Measurements from ENCODE around the gene ANKS3.

ANKS3 gene, protein sequence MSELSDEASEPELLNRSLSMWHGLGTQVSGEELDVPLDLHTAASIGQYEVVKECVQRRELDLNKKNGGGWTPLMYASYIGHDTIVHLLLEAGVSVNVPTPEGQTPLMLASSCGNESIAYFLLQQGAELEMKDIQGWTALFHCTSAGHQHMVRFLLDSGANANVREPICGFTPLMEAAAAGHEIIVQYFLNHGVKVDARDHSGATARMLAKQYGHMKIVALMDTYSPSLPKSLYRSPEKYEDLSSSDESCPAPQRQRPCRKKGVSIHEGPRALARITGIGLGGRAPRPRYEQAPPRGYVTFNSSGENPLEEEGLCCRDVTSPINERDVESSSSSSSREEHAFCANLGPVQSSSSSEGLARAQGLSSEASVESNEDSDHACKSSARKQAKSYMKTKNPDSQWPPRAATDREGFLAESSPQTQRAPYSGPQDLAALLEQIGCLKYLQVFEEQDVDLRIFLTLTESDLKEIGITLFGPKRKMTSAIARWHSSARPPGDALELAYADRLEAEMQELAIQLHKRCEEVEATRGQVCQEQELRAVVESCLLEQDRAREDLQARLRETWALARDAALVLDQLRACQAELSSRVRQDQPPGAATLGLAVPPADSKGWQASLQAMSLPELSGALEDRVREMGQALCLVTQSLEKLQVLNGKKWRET

DNA sequence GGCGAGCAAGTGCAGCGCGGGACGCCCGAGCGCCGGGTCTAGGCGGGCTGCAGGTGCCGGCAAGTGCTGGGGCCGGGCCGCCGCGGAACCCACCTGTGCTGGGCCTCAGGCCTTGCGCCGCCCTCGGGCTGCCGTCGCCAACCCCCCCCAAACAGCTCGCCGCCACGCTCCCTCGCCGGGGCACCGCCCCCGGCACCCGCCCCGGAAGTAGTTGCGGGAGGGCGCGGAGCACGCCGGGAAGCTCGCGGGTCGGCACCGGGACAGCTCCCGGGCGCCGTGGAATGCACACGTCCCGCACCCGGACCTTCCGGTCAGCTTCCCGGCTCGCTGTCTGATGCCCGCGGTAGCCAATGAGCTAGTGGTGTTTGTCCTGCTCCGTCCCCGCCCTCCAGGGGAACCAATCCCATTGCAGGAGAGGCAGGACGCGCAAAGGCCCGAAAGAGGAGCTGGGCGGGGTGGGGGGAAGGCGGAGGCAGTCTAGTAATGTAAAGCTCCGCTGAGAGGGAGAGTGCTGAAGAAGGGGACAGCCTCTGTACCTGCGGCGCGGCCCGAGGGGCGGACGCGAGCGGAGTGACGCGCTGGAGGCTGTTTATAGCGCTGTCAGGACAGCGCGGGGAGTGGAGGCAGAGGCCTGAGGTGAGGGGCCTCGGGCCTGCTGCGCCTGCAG, at the start of gene ANKS3, which contains the start of gene DNAAF8:
Gene ANKS3, minus strand, starts transcription at position 209 of the 667 bp plus-strand sequence. CDS start 4,122 bp downstream, outside the sequence.
Gene DNAAF8, plus strand, starts transcription at position 475 of the 667 bp plus-strand sequence. CDS start 1,978 bp downstream, outside the sequence.
- DNase-seq: peak; percentile 90

DNA sequence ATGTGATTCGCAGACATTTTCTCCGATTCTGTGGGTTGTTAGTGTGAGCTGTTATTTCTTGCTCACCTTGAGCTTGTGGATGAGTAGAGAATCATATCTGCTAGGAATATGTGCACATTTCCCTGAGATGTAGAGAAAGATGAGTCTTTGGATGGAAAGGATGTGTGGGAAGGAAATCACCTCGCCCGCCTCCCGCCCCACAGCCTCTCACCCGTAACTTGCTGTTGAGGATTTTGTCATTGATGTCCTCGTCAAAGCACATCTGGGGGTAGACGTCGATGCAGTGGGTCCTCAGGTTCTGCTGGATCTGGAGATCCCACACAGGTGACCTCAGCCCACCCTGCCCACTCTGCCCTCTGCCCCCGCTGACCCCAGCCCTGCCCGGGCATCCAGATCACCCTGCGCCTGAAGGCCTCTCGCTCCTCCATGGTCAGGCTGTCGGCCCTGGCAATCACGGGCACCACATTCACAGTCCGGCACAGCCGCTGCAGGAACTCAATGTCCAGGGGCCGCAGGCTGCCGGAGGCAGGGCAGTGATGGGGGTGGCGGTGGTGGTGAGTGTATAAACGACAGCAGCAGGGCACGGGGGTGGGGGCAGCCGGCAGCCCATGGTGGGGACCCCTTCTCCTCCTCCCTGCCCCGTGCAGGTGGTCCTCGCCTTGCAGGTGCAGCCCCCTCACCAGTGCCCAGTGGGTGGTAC, 49.3 kb upstream of the ANKS3 start:
- no peak for DNase-seq

DNA sequence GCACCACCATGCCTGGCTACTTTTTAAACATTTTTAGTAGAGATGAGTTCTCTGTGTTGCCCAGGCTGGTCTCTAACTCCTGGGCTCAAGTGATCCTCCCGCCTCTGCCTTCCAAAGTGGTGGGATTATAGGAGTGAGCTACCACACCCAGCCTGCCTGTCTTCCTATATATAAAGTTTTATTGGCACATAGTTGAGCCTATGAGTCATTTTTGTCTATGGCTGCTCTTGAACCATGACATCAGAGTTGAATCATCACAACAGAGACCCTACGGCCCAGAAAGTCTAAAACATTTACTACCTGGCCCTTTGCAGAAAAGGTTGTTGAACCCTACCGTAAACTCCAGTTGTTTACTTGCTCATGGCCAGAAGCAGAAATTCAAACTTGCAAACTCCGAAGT, 46.2 kb upstream of the ANKS3 start:
- no peak for DNase-seq

DNA sequence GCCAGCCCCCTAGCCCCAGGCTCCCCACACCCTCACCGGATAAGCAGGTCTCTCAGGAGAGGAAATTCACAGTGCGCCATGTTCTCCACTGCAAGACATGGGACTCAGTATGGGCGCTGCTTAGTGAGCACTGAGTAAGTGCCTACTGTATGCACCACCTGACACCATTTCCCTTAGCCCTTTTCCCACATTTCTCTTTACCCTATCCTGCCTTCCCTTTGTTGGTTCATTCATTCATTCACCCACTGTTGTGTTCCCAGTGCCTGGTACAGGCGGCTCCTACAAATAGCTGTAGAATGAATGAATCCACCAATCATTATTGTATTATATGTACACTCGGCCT, 44.0 kb upstream of the ANKS3 start:
- DNase-seq: no peak

DNA sequence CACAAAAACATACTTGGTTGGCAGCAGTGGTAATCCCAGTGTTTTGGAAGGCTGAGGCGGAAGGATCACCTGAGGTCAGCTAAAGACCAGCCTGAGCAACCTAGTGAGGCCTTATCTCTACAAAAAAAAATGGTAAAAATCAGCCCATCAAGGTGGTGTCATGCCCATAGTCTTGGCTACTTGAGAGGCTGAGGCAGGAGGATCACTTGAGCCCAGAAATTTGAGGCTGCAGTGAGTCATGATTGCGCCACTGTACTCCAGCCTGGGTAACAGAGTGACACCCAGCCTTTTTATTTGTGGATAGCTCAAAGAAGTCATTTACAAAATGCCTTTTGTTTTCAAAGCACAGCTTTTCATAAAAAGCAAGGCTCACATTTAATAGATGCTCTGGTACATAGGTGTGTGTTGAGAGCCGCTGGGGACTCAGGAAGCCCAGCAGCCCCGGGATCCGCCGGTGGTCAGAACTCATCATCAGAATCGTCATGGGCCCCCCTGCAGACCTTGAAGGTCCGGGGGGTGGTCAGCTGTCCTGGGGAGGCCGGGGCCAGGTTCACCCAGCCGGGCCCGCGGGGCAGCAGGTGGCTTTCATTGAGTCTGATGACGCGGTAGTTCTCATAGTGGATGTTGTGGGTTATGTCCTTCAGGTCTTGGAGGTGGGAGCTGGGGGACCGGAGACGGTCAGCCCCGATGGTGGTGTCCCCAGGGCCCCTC, 43.4 kb upstream of the ANKS3 start:
- no peak for DNase-seq

DNA sequence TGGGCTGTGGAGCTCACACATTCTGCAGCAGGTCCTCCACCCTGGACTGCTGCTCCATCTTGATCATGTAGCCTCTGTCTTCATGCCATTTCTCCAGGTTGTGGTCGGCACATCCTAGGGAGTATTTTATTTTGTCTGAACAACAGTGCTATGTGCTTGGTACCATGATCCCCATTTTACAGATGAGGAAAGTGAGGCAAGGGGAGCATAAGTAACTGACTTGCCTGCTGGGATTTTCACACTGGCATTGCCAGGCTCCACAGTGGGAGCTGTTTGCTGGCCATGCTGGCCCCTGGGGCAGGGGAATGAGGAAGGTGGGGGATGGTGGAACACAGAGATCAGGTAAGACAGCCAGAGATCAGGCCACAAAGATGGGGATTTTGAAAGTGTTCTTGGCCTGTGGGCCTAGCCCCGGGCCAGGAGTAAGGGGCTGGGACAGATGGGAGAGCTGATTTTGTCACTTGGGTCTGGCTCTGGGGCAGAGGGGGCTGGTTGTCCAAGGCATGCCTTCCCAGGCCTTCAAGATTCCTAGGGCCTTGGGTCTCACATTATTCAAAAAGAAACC, 42.2 kb upstream of the ANKS3 start:
- DNase-seq: no peak

DNA sequence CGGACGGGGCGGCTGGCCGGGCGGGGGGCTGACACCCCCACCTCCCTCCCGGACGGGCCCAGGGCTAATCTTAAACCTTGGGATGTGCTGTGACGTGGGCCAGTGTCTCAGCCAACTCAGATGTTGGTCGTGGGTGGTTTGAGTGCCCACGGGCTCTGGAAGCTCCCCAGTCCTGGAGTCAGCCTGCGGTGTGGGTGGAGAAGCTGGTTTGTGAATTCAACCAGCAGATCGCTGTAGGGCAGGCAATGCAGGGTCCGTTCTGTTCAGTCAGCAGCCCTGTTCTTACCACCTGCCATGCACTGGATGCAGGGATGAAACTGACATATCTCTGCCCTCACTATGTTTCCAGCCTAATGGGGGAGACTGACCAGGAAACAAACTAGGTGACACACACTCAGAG, 40.9 kb upstream of the ANKS3 start:
- no peak for DNase-seq

DNA sequence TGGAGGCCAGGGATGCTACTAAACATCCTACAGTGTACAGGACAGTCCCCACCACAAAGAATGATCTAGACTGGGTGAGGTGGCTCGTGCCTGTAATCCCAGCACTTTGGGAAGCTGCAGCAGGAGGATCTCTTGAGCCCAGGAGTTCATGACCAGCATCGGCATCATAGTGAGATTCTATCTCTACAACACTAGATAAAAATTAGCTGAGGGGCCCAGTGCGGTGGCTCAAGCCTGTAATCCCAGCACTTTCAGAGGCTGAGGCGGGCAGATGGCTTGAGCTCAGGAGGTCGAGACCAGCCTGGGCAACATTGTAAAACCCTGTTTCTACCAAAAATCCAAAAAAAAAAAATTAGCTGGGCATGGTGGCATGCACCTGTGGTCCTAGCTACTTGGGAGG, 38.3 kb upstream of the ANKS3 start:
- DNase-seq: no peak

DNA sequence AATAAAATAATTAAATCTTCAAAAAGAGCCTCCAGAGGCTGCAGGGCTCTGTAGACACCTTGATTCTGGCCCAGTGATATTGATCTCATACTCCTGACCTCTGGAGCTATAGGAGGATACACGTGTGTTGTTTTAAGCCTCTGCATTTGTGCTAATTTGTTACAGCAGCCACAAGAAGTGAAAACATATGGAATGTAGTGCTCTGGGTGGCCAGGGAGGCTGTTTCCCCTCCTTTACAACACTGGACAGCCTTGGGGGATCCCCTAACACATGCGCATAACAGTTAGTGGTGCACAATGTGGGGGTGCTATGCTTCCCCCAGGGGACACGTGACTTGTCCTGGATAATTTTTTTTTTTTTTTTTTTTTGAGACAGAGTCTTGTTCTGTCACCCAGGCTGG, 37.6 kb upstream of the ANKS3 start:
- no peak for DNase-seq

DNA sequence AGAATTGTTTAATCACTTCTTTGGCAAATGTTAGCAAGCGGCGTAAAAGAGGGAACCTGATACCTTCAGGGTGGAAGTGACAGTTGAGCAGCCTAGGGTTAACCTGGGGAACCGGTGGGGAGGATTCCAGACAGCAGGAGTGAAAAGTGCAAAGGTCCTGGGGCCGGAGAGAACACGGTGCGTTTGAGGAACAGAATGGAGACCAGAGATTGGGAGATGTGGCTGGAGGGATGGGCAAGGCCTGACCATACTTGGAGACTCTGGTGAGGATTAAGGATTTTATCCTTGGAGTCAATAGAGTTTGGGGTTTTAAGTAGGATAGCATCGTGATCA, 35.2 kb upstream of the ANKS3 start:
- DNase-seq: no peak

DNA sequence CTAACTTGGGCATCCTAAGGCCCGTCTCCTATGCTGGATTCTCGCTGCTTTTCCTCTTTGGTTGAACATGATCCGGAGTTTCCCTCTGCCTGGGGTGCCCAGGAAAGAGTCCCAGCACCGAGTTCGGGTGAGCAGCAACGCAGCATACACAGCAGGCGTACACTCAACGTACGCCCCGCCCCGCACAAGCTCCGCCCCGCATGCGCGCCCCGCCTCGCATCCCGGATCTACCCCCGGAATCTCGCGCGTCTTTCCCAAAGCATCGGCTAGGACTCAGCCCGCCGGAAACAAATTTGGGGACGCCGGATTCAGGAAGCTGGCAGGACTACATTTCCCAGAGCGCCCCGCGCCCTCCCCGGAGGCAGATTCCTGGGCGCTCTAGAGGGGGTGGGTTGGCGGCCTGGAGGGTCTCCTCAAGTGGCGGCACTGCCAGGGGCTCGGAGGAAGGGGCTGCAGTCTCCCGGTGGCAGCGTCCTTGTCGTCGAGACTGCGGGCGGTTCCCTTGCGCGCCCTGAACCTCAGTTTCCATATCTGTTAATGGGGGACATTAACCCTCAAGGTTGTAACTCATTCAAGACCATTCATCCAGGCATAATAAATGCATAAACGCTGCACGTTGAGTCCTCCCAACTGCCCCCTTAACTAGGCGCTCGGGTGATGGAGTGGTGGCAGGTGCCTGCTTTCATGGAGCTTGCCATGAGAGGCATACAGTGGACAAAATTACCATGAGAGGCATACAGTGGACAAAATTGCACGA, 34.7 kb upstream of the ANKS3 start:
- DNase-seq: peak; percentile 96

DNA sequence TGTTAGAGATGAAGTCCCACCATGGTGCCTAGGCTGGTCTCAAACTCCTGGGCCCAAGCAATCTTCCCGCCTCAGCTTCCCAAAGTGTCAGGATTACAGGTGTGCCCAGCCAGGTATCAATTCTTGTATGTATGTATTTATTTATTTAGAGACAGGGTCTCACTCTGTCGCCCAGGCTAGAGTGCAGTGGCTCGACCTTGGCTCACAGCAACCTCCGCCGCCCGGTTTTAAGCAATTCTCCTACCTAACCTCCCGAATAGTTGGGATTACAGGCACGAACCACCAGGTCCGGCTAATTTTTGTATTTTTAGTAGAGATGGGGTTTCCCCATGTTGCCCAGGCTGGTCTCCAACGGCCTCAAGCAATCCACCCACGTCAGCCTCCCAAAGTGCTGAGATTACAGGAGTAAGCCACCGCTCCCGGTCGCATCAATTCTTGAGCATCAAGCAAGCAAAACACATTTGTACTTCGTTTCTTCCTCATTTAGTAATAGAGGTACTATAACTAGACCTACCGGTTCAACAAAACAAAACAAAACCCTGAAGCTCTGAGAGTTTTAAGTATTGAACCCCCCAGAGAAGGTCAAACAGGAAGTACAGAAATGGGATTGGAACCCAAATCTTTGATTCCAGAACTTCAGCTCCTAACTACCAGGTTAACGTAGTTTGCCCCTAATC, 33.9 kb upstream of the ANKS3 start:
- DNase-seq: peak; percentile 35

DNA sequence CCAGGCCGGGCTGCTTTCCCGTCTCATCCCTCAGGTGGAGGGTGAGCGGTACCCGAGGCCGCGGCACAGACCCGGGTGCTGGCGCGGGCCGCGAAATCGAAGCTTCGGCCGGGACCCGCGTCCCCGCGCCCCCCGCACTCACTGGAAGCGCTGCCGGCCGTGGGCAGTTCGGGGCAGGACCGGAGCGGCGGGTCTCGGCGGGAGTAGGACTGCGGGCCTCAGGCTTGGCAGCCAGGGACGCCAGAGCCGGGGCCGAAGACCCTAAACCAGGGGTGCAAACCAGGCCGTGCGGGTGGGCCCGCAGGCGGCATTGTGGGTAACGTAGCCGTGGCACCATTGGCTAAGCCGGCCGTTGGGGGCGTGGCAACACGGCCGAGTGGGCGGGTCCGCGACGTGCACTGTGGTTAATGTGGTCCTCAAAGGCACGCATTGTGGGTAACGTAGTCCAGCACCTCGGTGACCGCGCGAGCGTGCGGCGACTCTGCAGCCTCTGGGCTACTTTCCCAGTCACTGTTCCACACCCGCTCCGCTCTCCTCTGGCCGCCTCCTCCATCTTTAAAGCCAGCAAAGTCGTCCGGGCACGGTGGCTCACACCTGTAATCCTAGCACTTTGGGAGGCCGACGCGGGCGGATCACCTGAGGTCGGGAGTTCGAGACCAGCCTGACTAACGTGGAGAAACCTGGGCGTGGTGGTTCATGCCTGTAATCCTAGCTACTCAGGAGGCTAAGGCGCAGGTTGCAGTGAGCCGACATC, 33.0 kb upstream of the ANKS3 start, which contains the start of gene ZNF500:
Gene ZNF500, minus strand, starts transcription at position 288 of the 754 bp plus-strand sequence. CDS start 1,184 bp downstream, outside the sequence.
- DNase-seq: peak; percentile 98

DNA sequence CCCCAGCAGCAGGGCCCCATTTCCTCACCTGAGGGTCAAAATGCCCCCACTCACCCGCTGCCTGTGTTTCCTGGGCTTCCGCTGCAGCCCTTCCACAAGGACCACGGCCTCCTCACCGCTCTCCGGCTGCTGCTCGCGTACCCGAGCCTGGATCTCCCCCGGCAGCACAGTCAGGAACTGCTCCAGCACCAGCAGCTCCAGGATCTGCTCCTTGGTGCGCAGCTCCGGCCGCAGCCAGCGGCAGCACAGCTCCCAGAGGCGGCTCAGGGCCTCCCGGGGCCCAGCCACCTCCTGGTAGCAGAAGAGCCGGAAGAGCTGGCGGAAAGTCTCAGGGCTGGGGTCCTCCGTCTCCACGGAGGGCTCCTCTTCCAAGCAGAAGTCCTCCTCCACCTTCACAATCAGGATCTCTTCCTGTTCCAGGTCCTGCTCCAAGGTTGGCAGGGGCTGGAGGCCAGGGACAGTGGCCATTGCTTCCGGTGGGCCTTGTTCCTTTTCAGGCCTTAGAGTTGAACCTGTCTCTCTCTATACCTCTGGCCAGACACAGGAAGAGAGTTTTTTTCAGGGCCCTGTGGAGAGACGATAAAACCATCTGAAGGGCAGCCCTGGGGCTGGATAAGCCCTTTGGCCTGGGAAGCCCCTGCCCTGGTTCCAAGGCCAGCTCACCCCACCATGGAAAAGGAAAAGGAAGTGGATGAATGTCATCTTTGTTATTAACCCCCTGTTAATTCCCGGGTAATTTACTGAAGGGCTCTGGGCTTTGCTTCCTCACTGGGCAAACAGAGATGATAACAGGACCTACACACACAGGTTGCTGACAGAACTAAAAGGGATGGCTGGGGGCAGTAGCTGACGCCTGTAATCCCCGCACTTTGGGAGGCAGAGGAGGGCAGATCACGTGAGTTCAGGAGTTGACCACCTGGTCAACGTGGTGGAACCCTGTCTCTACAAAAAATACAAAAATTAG, 31.7 kb upstream of the ANKS3 start:
- no peak for DNase-seq

DNA sequence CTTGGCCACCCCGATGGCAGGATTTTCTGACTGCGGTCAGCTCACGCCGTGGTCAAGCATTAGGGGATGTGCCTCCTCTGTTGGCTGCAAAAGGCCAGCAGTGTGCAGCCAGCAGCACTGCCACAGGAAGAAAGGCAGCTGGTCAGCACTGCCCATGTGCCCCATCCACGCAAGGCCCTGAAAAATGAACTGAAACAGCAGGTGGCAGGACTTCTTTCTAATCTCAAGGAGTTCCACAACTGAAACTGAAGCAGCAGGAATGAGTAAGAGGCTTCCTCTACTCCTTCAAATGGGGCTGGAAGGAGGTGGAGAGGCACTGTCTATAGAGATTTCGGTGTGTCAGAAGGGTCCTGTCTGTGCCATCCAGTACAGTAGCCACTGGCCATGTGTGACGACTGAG, 29.7 kb upstream of the ANKS3 start:
- no peak for DNase-seq

DNA sequence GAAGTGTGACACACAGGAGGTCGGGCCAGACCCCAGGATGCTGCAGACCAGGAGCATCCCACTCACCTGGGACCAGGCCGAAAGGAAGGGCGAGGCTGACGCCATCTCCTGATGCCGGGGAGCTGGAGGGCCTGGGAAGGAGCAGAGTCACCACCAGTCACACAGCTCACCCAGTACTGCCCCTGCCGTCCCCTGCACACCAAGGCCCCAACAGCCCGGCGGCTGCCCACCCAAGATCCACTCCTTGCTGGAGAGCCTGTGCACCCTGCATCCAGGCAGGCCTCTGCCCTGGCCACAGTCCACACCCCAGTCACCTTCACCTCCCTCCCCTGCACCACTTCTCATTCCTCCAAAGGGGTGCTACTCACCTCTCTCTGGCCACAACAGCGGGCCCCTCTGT, 28.1 kb upstream of the ANKS3 start:
- DNase-seq: no peak

DNA sequence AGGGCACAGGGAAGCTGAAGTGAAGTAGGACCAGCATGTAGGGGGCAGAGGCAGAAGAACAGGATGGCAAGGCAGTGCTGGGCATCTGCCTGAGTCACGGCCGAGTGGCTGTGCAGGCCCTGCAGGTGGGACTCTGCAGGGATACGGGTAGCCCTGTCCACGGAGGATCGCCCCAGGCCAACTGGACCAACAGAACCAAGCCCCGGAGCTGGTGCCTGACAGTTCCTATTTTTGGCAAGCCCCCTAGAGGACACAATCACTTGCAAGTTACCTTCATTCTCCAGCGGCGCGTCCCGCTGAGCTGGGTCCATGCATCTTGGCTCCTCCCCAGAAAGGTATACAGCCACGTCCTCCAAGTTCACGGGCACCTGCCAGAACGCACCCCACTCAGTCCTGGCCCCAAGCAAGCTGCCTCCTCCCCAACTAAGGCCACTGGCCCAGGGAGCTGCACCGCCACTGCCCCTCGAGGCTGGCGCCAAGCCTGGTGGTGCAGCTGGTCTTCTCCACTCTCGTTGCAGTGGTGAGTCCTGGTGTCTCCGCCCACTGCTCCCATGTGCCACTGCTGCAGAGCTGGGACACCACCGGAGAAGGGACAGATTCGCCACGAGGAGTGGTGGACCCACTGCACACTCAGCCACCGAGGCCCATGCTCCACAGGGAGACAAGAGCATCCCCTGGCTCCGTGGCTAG, 26.3 kb upstream of the ANKS3 start:
- DNase-seq: no peak

DNA sequence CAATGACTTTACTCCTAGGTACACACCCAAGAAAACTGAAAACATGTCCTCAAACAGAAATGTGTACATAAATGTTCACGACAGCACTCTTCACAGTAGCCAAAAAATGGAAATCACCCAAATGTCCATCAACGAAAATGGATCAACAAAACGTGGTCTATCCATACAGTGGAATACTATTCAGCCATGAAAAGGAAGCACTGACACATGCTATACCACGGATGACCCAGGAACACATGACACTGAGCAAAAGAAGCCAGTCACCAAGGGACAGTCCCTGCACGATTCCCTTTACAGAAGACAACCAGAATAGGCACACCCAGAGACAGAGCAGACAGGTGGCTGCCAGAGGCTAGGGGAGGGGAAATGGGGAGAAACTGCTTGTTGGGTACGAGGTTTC, 21.6 kb upstream of the ANKS3 start:
- no peak for DNase-seq
